Measurements from ENCODE around the gene ALKBH4. TPM values are rescaled to one million over a fixed set of nuclear protein-coding genes. Genes with fewer than 3 reads are reported as not detected.

The ALKBH4 gene
- 8.1 and 8.5 TPM in 2 replicates for total RNA-seq

DNA sequence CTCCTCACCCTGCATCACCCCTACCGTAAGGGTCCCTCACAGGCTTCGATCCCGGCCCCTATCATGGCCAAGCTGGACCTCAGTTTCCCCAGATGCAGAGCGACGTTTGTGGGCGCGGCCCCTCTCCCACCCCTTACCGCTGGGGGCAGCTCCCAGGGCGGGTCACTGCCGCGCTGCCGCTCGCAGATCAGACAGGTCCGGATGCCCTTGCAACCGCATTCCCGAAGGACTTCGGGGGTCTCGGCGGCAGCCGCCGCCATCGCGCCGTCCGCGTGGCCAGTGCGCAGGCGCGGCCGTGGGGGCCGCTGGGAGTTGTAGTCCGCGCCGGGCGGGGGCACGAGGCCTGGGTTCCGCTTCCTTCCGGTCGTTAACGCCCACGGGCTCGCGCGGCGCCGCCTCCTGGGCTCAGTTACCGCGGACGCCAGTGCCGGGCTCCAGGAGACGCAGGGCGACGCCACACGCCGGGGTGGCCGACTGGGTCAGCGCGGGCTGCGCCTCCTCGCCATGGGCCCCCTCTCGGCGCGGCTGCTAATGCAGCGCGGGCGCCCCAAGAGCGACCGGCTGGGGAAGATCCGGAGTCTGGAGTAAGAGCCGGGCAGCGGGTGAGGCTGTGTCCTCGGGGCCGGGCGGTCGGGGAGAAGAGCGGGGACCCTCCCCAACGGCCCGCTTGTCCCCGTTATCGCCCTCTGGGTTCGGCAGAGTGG, at the start of gene ALKBH4, which contains the start of gene LRWD1:
ALKBH4 (minus strand) TSS at position 287 of the 704 bp plus-strand sequence; CDS start at position 260, 27 bp downstream.
LRWD1 (plus strand) TSS at position 408 of the 704 bp plus-strand sequence; CDS start at position 505, 97 bp downstream.

DNA sequence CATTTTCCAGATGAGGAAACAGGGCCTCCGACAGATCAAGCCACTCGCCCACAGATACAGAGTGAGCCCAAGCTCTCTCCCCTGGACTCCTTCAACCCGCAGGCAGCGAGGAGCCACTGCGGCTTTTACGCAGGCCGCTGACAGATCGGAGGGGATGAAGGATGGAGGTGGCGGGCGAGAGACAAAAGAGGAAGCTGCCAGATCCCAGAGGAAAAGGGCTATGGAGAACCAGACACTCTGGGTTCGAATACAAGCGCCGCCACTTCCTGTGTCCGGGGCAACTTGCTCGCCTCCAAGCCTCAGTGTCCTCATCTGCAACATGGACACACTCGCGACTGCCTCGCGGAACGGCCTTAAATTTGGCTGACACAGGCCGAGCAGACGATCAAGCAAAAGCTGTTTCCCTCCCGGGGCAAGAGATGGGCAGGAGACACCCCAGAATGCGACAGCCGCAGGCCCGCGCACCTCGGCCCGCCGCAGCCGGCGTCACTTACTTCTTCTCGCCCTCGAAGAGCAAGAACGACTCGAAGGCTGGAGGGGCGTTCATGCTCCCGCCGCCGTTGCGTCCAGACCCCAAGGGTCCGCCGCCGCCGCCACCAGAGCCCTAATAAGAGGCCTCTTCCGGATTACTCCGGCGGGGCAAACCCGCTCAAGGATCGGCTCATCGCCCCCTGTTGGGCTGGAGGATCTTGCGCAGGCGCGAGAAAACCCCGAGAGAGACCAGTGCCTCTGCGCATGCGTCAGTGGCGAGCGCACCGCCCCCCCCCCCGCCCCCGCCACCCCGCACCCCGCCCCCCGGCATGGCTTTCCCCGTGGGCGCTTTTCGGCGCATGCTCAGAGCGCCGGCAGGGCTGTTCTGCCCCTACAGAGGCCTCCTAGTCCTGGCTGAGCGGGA, 13.9 kb upstream of the ALKBH4 start, which contains the start of gene POLR2J:
POLR2J (minus strand) TSS at position 609 of the 895 bp plus-strand sequence; CDS start at position 547, 62 bp downstream.

DNA sequence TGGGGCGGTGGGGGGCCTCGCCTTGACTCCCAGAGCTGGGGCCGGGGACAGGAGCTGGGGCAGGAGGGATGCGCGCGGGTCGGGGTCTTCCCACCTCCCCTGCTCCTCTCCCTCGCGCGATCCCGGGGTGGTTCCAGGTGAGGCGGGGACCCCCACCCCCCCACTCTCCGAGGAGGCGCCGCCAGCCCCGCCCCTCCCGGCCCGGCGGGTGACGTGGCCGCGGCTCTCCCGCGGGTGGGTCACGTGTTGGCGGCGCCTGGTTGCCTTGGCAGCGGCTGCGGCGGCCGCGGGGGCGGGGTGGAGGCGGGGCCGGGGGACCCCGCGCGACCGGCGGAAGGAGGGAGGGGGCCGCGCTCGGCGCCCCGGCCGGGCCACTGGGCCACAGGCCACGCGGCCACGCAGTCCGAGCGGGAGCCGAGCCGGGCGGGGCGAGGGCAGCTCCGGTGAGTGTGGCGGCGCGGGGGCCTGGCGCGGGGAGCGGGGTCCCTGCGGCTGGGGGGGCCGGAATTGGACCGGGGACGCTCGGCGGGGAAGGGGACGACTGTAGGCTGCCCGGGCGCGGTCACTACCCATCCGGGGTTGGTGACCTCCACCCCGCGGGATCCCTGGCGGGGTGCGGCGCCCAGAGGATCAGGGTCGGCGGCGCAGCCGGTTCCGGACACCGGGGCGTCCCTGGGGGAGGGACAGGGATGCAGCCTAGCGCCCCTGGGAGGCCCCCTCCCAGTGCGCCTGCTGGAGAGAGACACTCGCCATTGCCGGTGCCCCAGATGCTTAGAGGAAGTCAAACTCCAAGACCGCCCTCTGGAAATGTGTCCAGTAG, 31.2 kb downstream of the ALKBH4 start, which contains the start of gene ORAI2:
ORAI2 (plus strand) TSS at position 357 of the 820 bp plus-strand sequence. CDS start 5,382 bp downstream, outside the sequence.

Other genes with a start within 250 kb of the ALKBH4 start
- gene SH2B2, start 178.0 kb downstream of the ALKBH4 start, total RNA-seq, result 0.97 and 1.2 TPM in 2 replicates
- gene SPDYE6, start 108.4 kb downstream of the ALKBH4 start, total RNA-seq, result 0.06 TPM in 1 of 2 replicates, not detected in the other
- gene PRKRIP1, start 68.5 kb downstream of the ALKBH4 start, total RNA-seq, result 10.7 and 12.6 TPM in 2 replicates
- 42.1 and 143 TPM in 2 replicates for gene ORAI2, start 31.3 kb downstream of the ALKBH4 start, total RNA-seq
- 23.3 and 28.5 TPM in 2 replicates for gene LRWD1, start 121 bp upstream of the ALKBH4 start, total RNA-seq
- 25.2 and 36.8 TPM in 2 replicates for gene POLR2J, start 14.1 kb upstream of the ALKBH4 start, total RNA-seq
- gene RASA4B, start 52.9 kb upstream of the ALKBH4 start, total RNA-seq, result 8.3 and 9.2 TPM in 2 replicates
- gene UPK3BL2, start 78.8 kb upstream of the ALKBH4 start, total RNA-seq, result 1.1 and 17.9 TPM in 2 replicates
- gene SPDYE2, start 86.4 kb upstream of the ALKBH4 start, total RNA-seq, result not detected in 2 replicates
- 10.5 and 104 TPM in 2 replicates for gene POLR2J3, start 107.7 kb upstream of the ALKBH4 start, total RNA-seq
- 18.0 and 76.0 TPM in 2 replicates for gene RASA4, start 151.9 kb upstream of the ALKBH4 start, total RNA-seq
- 2.3 and 18.7 TPM in 2 replicates for gene UPK3BL1, start 177.9 kb upstream of the ALKBH4 start, total RNA-seq
- gene SPDYE2B, start 185.5 kb upstream of the ALKBH4 start, total RNA-seq, result not detected in 2 replicates
- 0.97 and 10.5 TPM in 2 replicates for gene POLR2J2, start 206.8 kb upstream of the ALKBH4 start, total RNA-seq